Gastrocnemius medialis (tissue), 4 donors: Measurements from ENCODE around the gene DCUN1D3.

Experiments used
- POLR2A ChIP-seq, 2 donors: fragments of 450-650 bp; IDR thresholded peaks; one replicate each; pipeline ENCODE4 v1.6.1; 2017; ENCODE audit warnings: antibody characterized with exemption in 2 of 2, mild to moderate bottlenecking in 2 of 2, moderate library complexity in 2 of 2
- TF ChIP-seq, protein P1 (sequence below), 5 experiments: fragments of 450-650 bp in 3 of 5; fragments of 200-600 bp in 2 of 5; sonication (generic) in 2 of 5; IDR thresholded peaks in 4 of 5; conservative IDR thresholded peaks in 1 of 5; 1 replicate in 4 of 5; 2 replicates in 1 of 5; pipeline ENCODE4 v1.5.1; 2016 to 2019; ENCODE audit warnings: antibody characterized with exemption in 5 of 5, mild to moderate bottlenecking in 3 of 5, moderate library complexity in 3 of 5

DNA sequence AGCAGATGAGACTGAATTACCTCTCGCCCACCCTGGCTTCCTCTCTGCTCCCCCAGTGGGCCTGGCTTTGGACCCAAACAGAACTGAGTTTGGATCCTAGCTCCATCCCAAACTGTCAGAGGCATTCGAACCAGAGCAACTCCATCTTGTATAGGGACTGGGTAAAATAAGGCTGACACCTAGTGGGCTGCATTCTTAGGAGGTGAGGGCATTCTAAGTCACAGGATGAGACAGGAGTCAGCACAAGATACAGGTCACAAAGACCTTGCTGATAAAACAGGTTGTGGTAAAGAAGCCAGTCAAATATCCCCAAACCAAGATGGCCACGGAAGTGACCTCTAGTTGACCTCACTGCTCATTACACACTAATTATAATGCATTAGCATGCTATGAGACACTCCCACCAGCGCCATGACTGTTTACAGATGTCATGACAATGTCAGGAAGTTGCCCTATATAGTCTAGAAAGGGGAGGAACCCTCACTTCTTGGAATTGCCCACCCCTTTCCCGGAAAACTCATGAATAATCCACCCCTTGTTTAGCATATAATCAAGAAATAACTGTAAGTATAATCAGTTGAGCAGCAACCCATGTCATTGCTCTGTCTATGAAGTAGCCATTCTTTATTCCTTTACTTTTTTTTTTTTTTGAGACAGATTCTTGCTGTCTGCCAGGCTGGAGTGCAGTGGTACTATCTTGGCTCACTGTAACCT is 44.9 kb upstream of the DCUN1D3 start:
- TF ChIP-seq, protein P1, sequence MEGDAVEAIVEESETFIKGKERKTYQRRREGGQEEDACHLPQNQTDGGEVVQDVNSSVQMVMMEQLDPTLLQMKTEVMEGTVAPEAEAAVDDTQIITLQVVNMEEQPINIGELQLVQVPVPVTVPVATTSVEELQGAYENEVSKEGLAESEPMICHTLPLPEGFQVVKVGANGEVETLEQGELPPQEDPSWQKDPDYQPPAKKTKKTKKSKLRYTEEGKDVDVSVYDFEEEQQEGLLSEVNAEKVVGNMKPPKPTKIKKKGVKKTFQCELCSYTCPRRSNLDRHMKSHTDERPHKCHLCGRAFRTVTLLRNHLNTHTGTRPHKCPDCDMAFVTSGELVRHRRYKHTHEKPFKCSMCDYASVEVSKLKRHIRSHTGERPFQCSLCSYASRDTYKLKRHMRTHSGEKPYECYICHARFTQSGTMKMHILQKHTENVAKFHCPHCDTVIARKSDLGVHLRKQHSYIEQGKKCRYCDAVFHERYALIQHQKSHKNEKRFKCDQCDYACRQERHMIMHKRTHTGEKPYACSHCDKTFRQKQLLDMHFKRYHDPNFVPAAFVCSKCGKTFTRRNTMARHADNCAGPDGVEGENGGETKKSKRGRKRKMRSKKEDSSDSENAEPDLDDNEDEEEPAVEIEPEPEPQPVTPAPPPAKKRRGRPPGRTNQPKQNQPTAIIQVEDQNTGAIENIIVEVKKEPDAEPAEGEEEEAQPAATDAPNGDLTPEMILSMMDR (IDR thresholded peaks at IDR 0.05 in 4 of 5, conservative IDR thresholded peaks at IDR 0.05 in 1 of 5) = no peak
- no peak for TF ChIP-seq POLR2A (IDR thresholded peaks at IDR 0.05)
